ENCODE measurements around the gene ADAMTS9. TPM values are rescaled to one million over a fixed set of nuclear protein-coding genes. Genes with fewer than 3 reads are reported as not detected.

ADAMTS9 gene
- total and polyA plus RNA-seq, 2 experiments from 2014 or later = 0.31 to 0.81 TPM

GRCh38 chr3:64604313-64604712 lies 83.5 kb downstream of the ADAMTS9 start:
- Histone ChIP-seq H3K4me1 (ENCODE audit: insufficient read depth) (no peaks in the 10 kb centered on the region), H2AFZ (no peak overlapping the region), H3K79me2 (replicated peaks; ENCODE audit: insufficient read depth) (no peaks in the 10 kb centered on the region), H3F3A (replicated peaks; ENCODE audit: low read depth) (no peaks in the 10 kb centered on the region), H4K20me1 (replicated peaks; ENCODE audit: insufficient read depth) (no peaks in the 10 kb centered on the region), H3K27me3 (ENCODE audit: insufficient read depth) (no peaks in the 10 kb centered on the region), H3K4me3 (no peak overlapping the region), H3K9me2 (ENCODE audit: insufficient read depth) (0 out of 2 replicates have a peak, but pooled peaks cover 6% of the 10 kb centered on the region), H3K4me2 (no peak overlapping the region), H3K36me3 (ENCODE audit: insufficient read depth) (no peaks in the 10 kb centered on the region), H3K27ac (ENCODE audit: low read depth) (no peak overlapping the region)
- Mint-ChIP-seq H3K27me3 (ENCODE audit: insufficient read depth, low read depth, poor library complexity) (no peaks in the 10 kb centered on the region), H3K36me3 (ENCODE audit: low read depth) (no peaks in the 10 kb centered on the region), H3K4me1 (no peaks in the 10 kb centered on the region), H3K4me3 (no peak overlapping the region), H3K27ac (no peak overlapping the region), H3K9me3 (no peaks in the 10 kb centered on the region)
- TF ChIP-seq ZNF462 (CRISPR knock-in tag; IDR thresholded peaks at IDR 0.05) = no peak
- TF ChIP-seq POLR2AphosphoS5 (IDR thresholded peaks at IDR 0.05; ENCODE audit: low read depth) = no peak
- no peak for TF ChIP-seq NANOG (IDR thresholded peaks at IDR 0.05; ENCODE audit: borderline replicate concordance)
- TF ChIP-seq JUNB (IDR thresholded peaks at IDR 0.05; ENCODE audit: unreplicated experiment) = no peak
- no peak for TF ChIP-seq REST (IDR thresholded peaks at IDR 0.05; ENCODE audit: unreplicated experiment)
- TF ChIP-seq STAT1 (IDR thresholded peaks at IDR 0.05; ENCODE audit: unreplicated experiment) = no peak
- no peak for TF ChIP-seq ETS1 (IDR thresholded peaks at IDR 0.05)
- no peak for TF ChIP-seq EZH2phosphoT487 (IDR thresholded peaks at IDR 0.05; ENCODE audit: unreplicated experiment)
- TF ChIP-seq ZNF114 (CRISPR knock-in tag; IDR thresholded peaks at IDR 0.05) = no peak
- no peak for TF ChIP-seq CREB1 (CRISPR knock-in tag; IDR thresholded peaks at IDR 0.05; ENCODE audit: low read depth)
- DNase-seq (ENCODE audit: low spot score) = no peak
- no peak for ATAC-seq
